GM18499 (cell line): ENCODE results near the gene YPEL2.
"Not testable (repeated sequence)": the region's sequence is repeated elsewhere in the genome, so short reads cannot be mapped to it uniquely, and the experiment has no call there.

Experiments
- ATAC-seq: cut with Tn5 transposase; IDR thresholded peaks from one replicate; pipeline ENCODE4 v1.9.1; 2021; ENCODE audit warnings: moderate number of reproducible peaks; ENCODE audit not compliant: insufficient read depth, unreplicated experiment

The YPEL2 gene

DNA sequence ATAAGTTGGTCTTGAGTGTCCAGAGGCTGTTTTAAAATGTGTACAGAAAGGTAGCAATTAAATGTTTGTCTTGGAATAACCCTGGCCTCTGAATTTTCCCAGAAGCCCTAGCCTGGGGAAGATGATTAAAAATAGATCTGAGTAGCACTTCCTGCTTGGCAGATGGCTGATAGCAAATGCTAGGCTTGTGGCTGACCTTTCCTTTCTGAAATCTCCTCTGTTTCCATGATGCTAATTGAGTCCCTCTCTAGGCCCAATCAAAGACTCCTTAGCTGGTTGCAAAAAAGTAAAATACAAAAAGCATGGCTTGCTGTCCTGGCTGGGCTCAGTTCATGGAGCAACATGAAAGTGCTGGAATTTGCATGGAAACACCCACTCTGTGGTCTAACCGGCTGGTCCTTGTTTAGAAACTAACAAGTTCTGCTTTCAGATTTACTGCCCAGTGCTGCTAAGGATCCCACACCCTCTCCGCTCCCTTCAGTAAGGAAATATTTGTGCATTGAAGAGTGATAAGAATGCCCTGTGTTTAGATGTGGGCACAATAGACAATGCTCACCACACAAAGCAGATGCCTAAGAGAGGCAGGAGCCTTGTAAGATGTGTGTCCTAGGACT lies 40.8 kb downstream of the YPEL2 start:
- ATAC-seq, result no peak

GRCh38 chr17:59373882-59374495 lies 42.5 kb downstream of the YPEL2 start:
- no peak for ATAC-seq

DNA sequence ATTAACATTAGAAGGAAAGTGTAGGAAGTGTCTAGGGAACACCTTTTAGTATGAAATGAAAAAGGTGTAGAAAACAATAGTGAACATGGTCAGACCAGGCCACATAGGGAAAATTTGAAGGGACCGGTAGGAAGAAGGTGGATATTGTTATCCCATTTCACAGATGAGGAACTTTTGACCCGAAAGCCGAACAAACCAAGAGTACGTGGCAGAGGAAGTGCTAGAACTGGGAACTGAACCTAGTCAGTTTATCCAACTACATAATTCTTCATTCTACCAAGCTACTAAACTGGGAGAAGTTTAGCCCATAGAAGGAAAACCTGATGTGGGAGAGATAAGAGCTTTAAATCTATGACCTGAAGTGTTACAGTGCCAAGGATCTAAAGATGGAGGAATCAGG lies 43.2 kb downstream of the YPEL2 start:
- ATAC-seq, result no peak

DNA sequence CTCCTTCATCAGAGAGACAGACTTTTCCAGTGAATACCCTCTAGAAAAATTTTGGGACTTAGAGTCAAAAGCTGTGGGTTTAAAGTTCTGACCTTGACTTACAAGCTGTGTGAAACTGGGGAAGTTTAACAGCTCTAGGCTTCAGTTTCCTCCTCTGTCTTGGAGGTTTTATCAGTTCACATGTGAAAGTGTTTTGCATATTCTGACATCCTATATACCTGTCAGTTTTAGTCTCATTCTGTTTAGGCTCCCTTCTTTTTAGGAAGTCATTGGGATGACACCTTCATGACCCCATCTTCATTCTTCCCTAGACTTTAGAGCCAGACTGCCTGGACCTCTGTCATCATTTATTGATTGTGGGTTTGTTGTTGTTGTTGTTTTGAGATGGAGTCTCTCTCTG lies 44.4 kb downstream of the YPEL2 start:
- peak; percentile 47 for ATAC-seq

DNA sequence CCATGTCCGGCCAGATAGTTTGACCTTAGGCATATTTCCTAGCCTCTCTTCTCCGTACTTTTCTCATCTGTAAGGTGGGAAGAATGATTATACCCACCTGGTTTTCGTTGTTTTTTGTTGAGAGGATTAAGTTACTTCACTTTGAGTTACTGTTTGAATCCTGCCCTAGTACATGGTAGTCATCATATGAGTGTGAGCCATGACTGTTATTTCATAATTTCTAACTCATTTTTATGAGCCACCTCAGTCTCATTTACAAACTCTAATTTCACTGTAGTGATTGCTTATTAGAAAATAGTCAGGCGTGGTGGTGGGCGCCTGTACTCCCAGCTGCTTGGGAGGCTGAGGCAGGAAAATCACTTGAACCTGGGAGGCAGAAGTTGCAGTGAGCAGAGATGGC lies 45.1 kb downstream of the YPEL2 start:
- ATAC-seq, result no peak

DNA sequence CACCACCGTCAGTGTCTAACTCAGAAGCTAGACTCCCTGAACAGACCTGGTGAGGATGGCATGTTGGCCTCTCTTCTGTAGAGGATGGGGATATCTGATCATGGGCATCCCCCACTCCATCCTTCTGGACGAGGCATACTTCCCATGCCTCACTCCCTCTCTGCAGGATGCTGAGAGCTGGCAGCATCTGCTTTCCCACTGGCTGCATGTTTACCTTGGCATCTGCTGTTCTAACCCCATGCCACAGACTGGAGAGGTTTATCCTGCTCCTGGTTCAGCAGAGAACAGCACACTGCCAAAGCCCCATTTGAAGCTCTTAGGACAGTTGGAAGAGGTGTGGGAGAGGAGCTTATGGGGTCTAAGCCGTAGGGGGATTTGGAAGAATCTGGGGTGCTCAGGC lies 46.0 kb downstream of the YPEL2 start:
- no peak for ATAC-seq

GRCh38 chr17:59378675-59379074 lies 47.2 kb downstream of the YPEL2 start:
- ATAC-seq, result no peak

GRCh38 chr17:59380474-59380873 lies 49.0 kb downstream of the YPEL2 start:
- ATAC-seq, result no peak

DNA sequence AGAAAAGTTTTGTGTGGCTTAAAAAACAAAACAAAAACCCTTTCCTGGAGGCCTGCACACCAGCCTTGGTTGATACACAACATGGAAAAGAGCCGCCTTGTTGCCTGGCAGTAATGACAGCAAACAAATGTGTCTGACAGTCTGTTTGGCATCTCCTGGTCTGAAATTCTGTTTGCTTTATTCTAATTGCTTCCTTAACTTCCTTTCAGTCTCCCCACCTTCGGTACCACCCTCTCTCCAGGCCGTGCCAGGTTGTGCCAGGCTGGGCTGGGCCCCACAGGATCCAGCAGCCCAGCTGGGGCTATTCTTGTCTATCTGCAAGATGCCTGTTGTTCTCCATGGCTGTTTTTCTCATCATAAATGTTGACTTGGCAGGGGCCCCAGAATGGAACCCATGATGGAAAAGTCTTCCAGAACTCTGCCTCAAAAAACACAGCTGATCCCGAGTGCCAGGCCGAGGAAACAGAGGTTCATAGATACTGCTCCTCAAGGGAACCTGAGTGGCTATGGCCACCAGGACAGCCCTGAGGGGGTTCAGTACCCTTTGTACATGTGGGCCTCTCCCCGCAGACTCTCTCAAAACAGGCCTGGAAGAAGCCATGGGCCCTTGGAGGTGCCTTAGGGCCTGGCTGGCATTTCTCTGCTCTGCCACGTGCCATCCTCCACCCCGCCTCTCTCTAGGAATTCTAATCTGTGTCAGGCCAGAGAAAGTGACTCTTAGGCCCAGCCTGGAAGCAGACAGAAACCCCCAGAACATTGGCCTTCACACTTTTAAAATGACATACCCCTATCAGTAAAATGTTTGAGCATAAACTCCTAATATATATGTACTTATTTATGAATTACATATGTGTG lies 50.5 kb downstream of the YPEL2 start:
- no peak for ATAC-seq

GRCh38 chr17:59383893-59384292 lies 52.4 kb downstream of the YPEL2 start:
- no peak for ATAC-seq

DNA sequence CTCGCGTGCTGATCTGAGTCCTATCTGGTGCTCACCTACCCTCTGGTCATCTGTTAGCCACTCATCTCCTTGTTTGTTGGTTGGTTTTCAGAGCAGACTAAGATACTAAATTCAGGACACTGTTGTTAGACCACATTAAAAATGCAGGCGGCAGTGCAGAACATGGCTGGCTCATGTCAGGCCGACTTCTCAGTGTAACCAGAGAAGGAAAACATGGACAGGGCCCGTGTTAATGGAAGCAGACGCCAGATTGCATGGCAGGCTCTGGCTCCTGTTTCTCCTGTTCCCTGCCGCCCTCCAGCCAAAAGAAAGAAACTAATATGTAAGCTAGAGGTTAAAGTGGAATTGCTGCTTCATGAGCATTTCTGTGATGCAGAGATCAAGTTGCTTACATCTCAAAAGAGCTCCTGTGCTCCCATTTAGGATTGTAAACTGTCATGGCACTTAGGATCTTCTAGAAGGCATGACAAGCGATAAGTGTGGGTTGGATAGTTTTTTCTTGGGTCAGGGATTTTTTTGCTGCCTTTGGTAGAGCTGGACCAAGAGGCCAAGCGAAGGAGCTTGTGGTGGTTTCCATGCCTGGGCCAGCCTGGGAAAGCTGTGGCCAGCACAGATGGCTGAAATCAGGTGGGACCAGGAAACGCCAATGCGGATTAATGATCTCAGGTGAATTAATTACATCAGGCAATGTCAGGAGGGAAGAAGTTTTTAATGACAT lies 56.1 kb downstream of the YPEL2 start:
- ATAC-seq, result no peak

DNA sequence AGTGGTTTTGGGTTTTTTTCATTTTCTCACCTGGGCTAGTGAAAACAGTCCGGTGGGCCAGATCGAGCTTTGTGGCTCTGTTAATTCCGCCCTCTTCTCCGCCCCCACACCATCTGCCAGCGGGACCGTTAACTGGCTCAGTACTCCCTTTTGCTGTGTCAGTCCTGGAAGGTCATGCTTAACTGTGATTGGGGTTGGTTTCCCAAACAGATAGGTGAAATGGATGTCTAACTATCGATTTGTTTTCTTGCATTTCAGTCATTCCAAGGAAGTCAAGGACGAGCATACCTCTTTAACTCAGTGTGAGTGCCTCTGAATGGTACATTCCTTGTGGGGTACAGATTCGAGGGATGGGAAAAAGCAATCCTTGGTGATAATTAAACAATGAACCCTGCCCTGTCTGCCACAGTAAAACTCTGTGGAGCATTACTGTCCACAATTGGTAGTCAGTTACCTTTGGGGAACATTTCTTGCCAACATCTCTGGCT lies 56.7 kb downstream of the YPEL2 start:
- ATAC-seq, result no peak

- no peak for ATAC-seq
These were observed 57.6 kb downstream of the YPEL2 start for GRCh38 chr17:59389066-59389465.

DNA sequence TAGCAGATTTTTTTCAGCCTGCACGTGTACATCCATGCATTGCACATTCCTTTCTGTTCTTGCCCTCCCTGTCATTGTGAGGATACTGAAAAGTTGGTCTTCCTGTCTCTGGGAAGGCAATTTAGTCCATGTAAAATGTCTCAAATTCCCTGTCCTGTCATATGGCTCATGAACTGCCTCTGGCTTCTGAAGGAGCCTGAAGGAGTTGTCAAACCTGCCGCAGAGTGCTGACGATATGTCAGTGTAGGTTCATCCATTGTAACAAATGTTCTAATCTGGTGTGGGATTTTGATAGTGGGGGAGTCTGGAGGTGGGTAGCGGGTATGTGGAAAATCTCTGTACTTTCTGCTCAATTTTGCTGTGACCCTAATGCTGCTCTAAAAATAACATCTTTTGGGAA lies 59.6 kb downstream of the YPEL2 start:
- no peak for ATAC-seq

DNA sequence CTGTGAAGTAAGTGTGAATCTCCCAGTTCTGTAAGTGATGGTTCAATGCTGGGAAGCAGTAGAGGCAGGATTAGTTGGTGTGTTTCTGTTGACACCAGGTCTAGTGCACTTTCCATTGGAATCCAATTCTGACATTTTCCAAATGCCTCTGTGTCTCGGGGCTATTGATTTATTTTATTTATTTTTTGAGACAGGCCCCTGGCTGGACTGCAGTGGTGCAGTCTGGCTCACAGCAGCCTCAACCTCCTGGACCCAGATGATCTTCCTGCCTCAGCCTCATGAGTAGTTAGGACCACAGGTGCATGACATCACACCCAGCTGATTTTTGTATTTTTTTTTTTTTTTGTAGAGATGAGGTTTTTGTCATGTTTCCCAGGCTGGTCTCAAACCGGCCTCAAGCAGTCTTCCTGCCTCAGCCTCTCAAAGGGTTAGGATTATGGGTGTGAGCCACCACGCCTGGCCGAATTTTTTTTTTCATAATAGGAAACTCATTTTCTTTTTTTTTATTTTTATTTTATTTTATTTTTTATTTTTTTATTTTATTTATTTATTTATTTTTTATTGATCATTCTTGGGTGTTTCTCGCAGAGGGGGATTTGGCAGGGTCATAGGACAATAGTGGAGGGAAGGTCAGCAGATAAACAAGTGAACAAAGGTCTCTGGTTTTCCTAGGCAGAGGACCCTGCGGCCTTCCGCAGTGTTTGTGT lies 61.7 kb downstream of the YPEL2 start:
- no peak for ATAC-seq

DNA sequence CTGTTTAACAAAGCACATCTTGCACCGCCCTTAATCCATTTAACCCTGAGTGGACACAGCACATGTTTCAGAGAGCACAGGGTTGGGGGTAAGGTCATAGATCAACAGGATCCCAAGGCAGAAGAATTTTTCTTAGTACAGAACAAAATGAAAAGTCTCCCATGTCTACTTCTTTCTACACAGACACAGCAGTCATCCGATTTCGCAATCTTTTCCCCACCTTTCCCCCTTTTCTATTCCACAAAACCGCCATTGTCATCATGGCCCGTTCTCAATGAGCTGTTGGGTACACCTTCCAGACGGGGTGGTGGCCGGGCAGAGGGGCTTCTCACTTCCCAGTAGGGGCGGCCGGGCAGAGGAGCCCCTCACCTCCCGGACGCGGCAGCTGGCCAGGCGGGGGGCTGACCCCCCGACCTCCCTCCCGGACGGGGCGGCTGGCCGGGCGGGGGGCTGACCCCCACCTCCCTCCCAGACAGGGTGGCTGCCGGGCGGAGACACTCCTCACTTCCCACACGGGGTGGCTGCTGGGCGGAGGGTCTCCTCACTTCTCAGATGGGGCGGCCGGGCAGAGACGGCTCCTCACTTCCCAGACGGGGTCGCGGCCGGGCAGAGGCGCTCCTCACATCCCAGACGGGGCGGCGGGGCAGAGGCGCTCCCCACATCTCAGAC lies 62.4 kb downstream of the YPEL2 start:
- not testable (repeated sequence) for ATAC-seq

DNA sequence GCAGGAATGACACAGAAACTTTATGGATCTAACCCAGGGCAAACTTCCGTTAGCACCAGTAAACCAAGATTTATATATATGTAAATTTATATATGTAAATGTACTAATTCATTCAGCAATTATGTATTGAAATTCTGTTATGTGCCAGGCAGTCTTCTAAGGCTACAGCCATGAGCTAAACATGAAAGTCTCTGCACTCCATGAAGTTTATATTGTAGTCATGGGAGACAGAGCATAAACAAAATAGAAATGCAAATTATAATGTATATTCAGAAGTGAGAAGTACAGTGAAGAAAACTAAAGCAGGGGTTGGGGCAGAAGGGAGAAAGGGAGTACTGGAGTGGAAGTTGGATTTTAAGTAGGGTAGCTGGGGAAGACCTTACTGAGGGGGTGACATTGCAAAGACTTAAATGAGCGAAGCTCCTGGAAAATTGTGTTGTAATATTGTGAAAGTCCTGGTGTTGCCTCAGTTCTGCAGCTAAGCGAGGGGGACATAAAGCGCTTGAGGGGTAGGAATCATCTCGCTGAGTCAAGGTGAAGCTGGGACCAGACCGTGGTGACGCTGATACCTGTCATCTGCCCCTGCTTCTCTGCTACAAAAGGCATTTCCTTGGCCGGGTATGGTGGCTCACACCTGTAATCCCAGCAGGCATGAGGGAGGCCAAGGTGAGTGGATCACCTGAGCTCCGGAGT lies 64.8 kb downstream of the YPEL2 start:
- no peak for ATAC-seq

DNA sequence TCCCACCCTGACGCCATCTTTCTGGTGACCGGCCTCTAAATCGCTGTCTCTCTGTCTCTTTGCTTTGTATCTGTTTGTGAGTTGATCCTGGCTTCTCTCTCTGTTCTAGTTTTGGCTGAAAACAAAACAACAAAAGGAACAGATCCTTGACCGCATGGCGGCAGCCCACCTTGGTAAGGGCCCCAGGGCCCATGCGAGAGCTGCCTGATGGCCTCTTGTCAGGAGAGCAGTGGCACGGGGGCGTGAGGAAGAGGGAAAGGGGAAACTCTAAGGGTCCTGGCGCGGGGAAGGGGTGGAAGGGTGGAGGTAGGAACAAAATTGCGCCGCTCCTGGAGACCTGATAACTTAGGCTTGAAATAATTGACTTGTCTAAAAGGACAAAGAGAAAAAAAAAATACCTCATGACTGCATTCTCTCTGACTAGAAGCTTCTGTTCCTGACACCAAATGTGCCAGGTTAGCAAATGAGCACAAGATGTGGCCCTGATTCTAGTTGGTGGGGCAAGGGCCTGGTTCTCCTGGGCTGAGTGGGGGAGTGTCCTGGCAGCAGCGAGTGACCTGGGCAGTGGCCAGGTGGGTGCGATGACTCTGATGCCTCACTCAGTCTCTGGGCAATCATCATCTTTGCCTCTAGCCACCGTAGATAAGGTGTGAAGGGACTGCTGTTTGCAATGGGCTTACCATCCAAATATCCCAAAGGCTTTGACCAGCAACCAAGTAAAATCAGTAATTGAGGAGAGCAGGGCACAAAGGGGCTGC lies 66.0 kb downstream of the YPEL2 start:
- ATAC-seq, result no peak
